HCEC 1CT (cell line): Measurements from ENCODE around the gene PIP4K2A.
A peak's percentile ranks its signal among the peaks of the same experiment; 100 is the strongest.

Experiments used
- DNase-seq: peaks from one replicate; pipeline ENCODE4 v3.0.0-alpha.2; 2017

Gene PIP4K2A

DNA sequence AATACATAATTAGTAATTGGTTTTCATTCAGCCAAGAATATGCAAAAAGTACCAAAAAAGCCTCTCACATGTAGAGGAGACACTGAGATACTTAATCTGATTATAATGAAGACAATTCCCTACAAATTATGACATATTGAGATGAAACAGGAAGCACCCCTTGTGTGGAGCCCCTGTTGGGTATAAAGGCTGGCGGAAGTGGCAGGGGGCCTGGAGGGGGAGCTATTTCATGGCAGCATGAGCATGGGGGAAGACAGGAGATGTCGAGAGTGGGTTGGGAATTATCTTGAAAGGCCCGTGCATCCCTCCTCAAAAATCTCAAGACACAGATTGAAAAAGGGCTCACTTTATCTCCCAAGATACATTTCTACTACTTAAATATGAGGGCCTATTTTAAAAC is 96.9 kb downstream of the PIP4K2A start:
- no peak for DNase-seq

DNA sequence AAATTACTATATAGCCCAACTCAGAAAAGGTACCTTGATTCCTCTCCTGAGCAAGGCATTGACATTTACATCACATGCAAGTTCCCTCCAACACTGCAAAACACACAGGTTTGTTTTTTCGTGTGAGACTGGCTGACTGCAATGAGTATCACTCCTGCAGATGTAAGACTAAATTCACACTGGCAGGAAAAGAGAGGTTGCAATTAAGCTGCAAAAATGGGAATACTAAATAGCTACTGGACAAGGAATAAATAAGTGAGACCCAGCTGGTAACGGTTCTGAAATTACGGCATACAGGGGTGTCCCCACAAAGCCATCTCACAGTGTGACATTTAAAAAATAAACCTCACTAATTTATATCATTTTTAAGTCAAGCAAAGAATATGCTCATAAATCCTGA is 97.3 kb downstream of the PIP4K2A start:
- DNase-seq: no peak

DNA sequence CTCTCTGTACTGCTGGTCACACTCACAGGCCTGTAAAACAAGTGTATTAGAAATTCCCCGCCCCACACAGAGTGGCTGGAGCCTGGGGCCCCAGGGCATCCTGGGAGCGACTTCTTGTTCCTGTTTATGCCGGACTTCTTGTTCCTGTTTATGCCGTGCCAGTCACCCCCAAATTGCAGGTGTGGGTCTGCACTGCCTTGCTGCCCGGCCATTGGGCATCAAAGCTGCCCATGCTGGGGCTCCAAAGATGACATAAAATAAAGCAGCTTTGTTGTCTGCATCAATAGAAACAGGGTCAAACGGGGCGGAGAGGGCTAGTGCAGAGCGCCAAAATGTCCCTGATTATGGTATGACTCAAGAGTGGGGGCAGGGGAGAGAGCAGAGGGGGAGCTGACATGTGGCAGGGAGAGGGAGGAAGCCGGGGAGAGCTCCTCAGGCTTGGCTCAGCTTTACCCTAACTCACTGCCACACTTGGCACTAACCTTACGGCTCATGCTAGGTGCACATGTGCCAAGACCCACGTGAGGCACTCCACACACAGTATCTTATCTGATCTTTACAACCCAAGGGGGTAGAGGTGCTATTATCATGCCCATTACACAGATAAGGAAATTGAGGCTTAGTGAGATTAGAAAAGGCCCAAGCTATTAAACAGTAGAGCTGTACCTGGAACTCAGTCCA is 98.4 kb downstream of the PIP4K2A start:
- DNase-seq: peak; percentile 49

DNA sequence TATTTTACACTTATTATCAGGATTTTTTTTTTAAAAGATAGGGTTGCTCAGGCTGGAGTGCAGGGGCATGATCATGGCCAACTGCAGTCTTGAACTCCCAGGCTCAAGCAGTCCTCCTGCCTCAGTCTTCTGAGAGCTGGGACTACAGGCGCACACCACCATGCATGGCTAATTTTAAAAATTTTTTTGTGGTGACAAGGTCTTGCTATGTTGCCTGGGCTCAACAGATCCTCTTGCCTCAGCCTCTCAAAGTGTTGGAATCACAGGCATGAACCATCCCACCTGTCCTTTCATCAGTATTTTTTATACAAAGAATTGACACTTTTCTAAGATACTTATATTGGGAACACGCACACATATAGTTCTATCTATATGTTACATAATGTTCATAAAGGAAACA is 99.3 kb downstream of the PIP4K2A start:
- no peak for DNase-seq

DNA sequence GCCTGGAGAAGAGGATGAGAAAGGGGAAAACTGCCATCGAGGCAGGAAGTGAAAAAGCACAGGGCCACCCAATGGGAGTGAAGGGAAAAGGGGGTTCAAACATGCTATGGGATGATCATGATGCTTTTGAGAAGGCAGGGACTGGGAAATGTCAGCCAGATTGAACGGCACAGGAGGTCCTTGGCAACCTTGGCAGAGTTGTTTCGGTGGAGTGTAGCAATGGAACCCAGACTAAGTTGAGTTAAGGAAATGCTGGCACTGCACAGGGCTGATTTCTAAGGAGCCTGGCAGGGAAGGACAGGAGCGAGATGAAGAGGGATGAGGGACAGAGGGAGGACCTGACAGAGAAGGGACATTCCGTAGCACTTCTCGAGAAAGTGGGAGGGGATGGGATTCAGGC is 101.4 kb downstream of the PIP4K2A start:
- DNase-seq: no peak

- DNase-seq: no peak
Observed at GRCh38 chr10:22612318-22612717, 102.1 kb downstream of the PIP4K2A start.

GRCh38 chr10:22611425-22612115 is 102.8 kb downstream of the PIP4K2A start:
- DNase-seq: no peak

DNA sequence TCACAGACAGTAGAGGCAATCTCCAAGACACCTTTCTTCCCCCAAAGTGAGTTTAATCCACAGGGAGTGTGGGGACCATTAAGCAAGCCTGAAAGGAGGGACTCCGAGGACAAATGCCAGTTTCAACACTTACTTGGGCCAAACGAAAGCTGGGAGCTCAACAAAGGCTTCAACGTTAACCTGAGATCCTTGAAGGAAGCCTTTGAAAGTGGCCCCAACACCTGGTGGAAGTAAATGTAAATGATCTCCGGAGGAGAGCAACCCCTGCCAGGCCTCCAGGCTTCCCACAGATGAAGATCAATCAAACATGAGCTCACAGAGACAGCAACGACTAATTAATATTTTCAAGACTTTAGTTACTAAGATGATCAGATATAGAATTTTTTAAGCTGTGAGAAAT is 103.8 kb downstream of the PIP4K2A start:
- DNase-seq: no peak

- DNase-seq: no peak
Observed at GRCh38 chr10:22609719-22610465, 104.5 kb downstream of the PIP4K2A start.

DNA sequence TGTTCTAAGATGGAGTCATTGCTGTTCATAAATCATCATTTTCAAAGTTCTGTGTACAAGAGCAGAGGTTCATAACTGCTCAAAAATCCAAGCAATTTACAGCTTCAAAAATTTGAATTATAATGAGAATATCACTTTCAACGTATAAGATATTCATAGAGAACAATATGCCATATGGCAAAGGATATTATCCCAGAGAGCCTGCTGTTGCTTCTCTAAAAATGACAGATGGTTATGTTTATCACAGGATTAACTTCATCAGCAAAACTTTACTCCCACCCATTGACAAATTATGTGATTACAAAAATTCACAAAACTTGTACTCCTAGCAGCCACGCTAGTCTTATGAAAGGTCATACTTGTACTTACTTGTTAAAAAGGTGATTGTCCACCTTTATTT is 105.1 kb downstream of the PIP4K2A start:
- no peak for DNase-seq

DNA sequence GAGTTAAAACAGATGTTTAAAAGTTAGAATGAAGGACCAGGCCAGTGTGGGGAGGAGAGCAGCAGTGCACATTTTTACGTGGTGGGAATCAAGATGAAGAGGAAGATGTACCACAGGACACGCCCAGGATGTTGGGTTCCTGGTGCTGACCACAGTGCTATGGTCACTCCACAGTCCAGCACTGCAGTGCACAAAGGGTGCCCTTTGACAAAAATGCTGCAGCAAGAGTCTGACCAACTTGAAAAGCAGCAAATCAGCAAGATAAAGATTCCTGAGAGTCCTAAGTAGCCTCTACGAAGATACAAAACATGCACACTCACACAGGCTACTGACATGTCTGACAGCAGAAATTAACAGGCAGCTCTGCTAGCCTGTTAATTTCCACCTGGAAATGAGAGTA is 107.1 kb downstream of the PIP4K2A start:
- no peak for DNase-seq

DNA sequence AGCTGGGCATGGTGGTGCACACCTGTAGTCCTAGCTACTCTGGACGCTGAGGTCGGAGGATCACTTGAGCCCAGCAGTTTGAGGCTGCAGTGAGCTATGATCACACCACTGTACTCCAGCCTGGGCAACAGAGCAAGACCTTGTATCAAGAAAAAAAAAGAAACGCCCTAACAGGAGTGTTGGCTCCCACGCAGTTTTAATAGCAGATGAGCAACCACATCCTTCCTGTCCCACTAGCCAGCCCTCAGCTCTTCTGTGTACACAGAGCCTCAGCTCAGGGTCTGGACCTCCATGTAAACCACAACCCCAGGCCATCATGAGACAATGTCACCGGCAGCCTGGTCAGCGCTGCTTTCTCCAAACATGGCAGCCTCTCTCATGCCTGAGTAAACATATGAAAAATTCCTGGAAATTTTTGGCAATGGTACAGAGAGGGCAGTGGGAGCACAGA is 108.2 kb downstream of the PIP4K2A start:
- DNase-seq: peak; percentile 40

DNA sequence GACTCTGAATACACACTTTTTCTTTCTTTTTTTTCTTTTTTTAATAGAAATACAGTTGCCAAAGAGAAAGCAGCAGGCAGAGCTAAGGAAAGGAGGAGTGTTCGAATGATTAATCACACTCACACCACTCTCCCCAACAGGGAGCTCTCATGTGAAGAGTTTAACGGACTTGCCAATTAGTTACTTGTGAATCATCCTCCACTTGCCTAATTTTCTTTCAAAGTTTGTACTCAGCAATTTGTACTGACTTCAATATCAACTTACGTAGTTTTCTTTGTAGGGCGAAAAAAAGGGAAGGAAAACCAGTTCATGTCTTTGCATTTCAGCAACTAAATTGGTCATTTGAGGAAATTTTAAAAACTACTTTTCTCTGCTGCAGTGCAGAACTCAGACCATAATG is 109.2 kb downstream of the PIP4K2A start:
- DNase-seq: peak; percentile 84

- DNase-seq: no peak
Observed at GRCh38 chr10:22604344-22605126, 109.8 kb downstream of the PIP4K2A start.

GRCh38 chr10:22603581-22603980 is 110.8 kb downstream of the PIP4K2A start:
- DNase-seq: no peak

DNA sequence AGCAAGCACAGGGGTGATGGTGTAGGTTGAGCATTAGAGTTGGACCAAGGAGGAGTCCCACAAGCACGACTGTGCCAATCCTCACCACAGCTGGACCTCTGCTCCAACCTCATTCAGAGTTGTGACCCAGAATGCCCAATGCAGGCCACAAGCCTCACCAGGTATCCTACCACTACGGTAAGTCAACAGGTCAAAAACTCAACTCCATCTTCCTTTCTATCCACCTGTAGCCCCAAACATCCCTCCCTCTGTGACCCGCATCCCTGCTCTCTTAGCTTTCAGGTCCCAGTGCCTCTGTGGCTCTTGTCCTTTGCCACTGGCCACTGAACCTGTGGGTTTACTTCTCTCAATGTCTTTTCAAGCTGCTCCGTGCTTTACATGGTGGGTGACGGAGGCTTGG is 112.8 kb downstream of the PIP4K2A start:
- DNase-seq: no peak

- no peak for DNase-seq
Observed at GRCh38 chr10:22599636-22600228, 114.6 kb downstream of the PIP4K2A start.

- peak; percentile 91 for DNase-seq
Observed at GRCh38 chr10:22599048-22599561, 115.3 kb downstream of the PIP4K2A start.

DNA sequence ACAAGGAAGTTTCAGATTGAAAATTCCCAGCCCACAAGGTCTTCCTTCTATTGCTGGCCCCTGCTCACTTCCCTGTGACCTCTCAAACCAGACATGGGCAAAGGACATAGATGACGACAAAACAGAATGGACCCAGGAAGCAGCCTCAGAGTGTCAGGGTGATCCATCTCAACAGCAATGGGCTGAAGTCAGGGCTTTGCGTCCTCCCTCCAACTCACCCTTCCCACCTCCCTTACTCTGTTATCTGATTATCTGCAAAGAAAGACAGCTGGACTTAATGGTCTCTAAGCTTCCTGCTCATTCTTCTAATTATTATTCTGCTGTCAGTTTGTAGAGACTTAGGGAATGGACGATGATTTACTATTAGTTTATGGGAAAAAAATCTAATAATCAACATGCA is 115.9 kb downstream of the PIP4K2A start:
- DNase-seq: no peak

- DNase-seq: no peak
Observed at GRCh38 chr10:22597138-22597537, 117.2 kb downstream of the PIP4K2A start.

DNA sequence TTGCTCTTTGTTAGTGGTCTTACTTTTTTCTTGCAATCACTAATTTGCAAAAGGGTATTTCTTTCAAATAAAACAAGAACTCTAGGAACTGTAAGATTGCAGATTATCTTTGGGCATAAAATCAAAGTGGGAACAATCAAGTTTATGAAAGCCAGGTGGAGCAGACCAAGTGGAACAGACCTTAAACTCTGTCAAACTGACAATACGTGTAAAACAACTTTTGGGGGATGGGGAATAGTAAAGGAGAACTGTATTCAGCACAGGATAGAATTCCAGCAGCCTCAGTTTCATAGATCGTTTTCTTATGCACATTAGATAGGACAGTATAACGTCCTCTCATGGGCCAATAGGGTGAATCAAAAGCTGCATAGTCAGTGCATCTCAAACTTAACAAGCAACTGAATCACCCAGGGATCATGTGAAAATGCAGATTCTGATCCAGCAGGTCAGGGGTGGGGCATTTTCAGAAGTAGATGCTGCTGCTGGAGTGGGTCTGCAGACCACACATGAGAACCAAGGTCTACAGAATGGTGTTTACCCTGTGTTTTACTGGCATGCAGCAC is 120.7 kb downstream of the PIP4K2A start:
- no peak for DNase-seq

DNA sequence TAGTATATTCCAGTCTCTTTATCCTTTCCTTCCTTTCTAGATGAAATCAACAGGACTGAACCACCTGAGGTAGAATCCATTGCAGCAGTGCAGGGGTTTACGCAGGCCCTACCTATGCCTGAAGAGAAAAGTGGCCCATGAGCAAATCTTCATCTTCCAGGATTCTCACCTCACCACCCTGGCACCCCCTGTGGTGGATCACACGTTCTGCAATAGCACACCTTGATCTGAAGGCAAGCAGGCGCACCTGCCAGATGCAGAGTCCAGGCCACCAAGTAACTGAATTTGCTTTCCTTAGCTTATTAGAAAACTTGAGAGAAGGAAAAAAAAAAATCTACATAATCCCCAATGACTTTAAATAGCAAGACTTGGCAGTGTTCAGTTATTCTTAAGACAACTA is 121.4 kb downstream of the PIP4K2A start:
- no peak for DNase-seq
